Glutamatergic neuron (in vitro differentiated cells): Measurements from ENCODE around the gene ZYG11A. TPM values are rescaled to one million over a fixed set of nuclear protein-coding genes. Genes with fewer than 3 reads are reported as not detected.
"Not testable (repeated sequence)": the region's sequence is repeated elsewhere in the genome, so short reads cannot be mapped to it uniquely, and the experiment has no call there.

Experiments used
- DNase-seq: peaks from one replicate; pipeline ENCODE4 v3.0.0; 2022
- H3K27ac Mint-ChIP-seq: one replicate; pipeline ENCODE4 v1.8.0; 2020; ENCODE audit warnings: mild to moderate bottlenecking, mixed read lengths, inconsistent platforms; ENCODE audit not compliant: unreplicated experiment
- H3K27me3 Mint-ChIP-seq: one replicate; pipeline ENCODE4 v1.8.0; 2020; ENCODE audit warnings: mild to moderate bottlenecking, moderate library complexity, mixed read lengths, inconsistent platforms; ENCODE audit not compliant: unreplicated experiment
- H3K36me3 Mint-ChIP-seq: one replicate; pipeline ENCODE4 v1.8.0; 2020; ENCODE audit warnings: mild to moderate bottlenecking, mixed read lengths, inconsistent platforms; ENCODE audit not compliant: unreplicated experiment
- H3K4me1 Mint-ChIP-seq: one replicate; pipeline ENCODE4 v1.8.0; 2020; ENCODE audit warnings: mild to moderate bottlenecking, low read depth, mixed read lengths, inconsistent platforms; ENCODE audit not compliant: unreplicated experiment
- H3K4me3 Mint-ChIP-seq: one replicate; pipeline ENCODE4 v1.8.0; 2020; ENCODE audit warnings: mild to moderate bottlenecking, mixed read lengths, inconsistent platforms; ENCODE audit not compliant: unreplicated experiment
- H3K9me3 Mint-ChIP-seq: one replicate; pipeline ENCODE4 v1.8.0; 2020; ENCODE audit warnings: mild to moderate bottlenecking, moderate library complexity, mixed read lengths, inconsistent platforms; ENCODE audit not compliant: unreplicated experiment
- long read RNA-seq: library from polyadenylated mRNA; unstranded; transcript quantifications from one replicate; pipeline ENCODE4 v2.0.0, GENCODE V29; 2020; ENCODE audit not compliant: unreplicated experiment
- total RNA-seq: library from RNA; stranded (reverse); fragmentation: NEBNext Ultra II Directional; extraction: Animal tissue kit (Norgen Biotek cat#: 25700); gene quantifications from one replicate; pipeline ENCODE4 v1.2.1, GENCODE V29; 2021; ENCODE audit not compliant: unreplicated experiment
- TF ChIP-seq, protein P1 (sequence below): fragments of 200-600 bp; sonication (generic); IDR thresholded peaks from one replicate; pipeline ENCODE4 v1.5.0; 2021; ENCODE audit not compliant: partially characterized antibody, unreplicated experiment

Gene ZYG11A
- total RNA-seq, result 0.59 TPM
- long read RNA-seq, partial matches to known transcripts, result 0 of 1 reads
- long read RNA-seq, other reads (novel, unspliced or antisense), result 1 of 1 reads

DNA sequence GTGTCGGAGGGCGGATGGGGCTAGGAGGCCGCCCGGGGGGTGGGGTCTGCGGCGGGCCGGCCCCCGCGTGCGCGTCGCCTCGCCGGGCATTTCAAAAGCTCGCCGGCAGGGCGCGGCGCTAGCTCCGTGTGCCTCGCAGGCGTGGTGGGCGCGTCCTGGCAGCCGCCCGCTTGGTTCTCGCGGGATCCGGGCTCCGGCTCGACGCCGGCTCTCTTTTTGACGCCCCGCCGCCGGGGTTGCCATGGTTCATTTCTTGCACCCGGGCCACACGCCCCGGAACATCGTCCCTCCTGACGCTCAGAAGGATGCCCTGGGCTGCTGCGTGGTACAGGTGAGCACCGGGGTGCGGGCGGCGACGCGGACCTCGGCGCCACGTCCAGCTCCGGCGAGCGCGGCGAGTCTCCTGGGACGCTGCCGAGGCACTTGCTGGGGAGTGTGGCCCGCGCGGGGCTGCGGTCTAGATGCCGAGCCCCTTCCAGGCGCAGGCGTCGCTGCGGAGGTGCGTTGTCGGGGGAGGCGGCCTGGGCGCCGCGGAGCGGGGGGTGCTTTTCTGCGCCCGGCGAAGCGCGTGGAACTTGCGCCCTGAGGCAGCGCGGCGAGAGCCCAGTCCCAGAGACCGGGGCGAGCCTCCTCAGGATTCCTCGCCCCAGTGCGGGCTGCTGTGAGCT lies at the start of gene ZYG11A:
TSS of gene ZYG11A (plus strand) at position 118 of the 668 bp plus-strand sequence. CDS start at position 242, 124 bp downstream.
- DNase-seq, result peak; percentile 84
- H3K27me3 Mint-ChIP-seq, result peaks cover 9% of the 10 kb centered on the region
- TF ChIP-seq, protein P1, sequence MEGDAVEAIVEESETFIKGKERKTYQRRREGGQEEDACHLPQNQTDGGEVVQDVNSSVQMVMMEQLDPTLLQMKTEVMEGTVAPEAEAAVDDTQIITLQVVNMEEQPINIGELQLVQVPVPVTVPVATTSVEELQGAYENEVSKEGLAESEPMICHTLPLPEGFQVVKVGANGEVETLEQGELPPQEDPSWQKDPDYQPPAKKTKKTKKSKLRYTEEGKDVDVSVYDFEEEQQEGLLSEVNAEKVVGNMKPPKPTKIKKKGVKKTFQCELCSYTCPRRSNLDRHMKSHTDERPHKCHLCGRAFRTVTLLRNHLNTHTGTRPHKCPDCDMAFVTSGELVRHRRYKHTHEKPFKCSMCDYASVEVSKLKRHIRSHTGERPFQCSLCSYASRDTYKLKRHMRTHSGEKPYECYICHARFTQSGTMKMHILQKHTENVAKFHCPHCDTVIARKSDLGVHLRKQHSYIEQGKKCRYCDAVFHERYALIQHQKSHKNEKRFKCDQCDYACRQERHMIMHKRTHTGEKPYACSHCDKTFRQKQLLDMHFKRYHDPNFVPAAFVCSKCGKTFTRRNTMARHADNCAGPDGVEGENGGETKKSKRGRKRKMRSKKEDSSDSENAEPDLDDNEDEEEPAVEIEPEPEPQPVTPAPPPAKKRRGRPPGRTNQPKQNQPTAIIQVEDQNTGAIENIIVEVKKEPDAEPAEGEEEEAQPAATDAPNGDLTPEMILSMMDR, result peak; percentile 59

DNA sequence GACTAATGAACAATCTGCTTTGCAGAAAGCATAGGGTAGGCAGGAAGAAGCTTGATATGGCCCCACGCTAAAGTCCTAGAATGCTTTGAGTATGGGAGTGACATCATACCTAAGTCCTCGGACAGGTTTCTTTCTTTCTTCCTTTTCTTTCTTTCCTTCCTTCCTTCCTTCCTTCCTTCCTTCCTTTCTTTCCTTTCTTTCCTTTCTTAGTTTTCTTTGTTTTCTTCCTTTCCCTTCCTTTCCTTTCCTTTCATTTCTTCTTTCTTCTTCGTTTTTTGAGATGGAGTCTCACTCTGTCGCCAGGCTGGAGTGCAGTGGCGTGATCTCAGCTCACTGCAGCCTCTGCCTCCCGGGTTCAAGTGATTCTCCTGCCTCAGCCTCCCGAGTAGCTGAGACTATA lies 48.8 kb upstream of the ZYG11A start:
- H3K27me3 Mint-ChIP-seq, H3K9me3 Mint-ChIP-seq, H3K4me1 Mint-ChIP-seq, DNase-seq, H3K36me3 Mint-ChIP-seq, H3K4me3 Mint-ChIP-seq, H3K27ac Mint-ChIP-seq: not testable (repeated sequence)

More for the DNA sequence above, at the start of gene ZYG11A:
- Mint-ChIP-seq H3K9me3 (peaks cover 2% of the 10 kb centered on the region), H3K4me3 (peak within 1 kb of the TSS; percentile 74), H3K4me1 (no peaks in the 10 kb centered on the region), H3K36me3 (no peaks in the 10 kb centered on the region), H3K27ac (no peak within 1 kb of the TSS)

DNA sequence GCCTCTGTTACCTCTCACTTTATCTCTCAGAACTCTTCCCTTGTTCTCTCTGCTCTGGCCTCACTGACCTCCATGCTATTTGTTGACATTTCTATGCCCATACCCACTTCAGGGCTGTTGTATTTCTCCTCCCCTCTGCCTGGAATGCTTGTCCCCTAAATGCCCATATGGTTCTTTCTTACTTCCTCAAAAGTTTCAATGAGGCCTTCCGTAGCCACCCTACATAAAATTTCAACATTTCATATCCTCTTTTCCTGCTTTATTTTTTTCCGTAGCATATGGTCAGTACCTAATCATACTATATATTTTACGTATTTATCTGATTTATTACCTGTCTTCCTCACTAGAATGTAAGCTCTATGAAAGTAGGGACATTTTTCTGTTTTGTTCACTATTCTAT lies 47.1 kb upstream of the ZYG11A start:
- peaks cover 2% of the 10 kb centered on the region for H3K27me3 Mint-ChIP-seq
- DNase-seq, result no peak
- H3K9me3 Mint-ChIP-seq, result peaks cover 3% of the 10 kb centered on the region
- no peaks in the 10 kb centered on the region for H3K36me3 Mint-ChIP-seq
- no peak overlapping the region for H3K4me3 Mint-ChIP-seq
- H3K27ac Mint-ChIP-seq, result no peak overlapping the region
- H3K4me1 Mint-ChIP-seq, result no peaks in the 10 kb centered on the region
- TF ChIP-seq, protein P1, result no peak

DNA sequence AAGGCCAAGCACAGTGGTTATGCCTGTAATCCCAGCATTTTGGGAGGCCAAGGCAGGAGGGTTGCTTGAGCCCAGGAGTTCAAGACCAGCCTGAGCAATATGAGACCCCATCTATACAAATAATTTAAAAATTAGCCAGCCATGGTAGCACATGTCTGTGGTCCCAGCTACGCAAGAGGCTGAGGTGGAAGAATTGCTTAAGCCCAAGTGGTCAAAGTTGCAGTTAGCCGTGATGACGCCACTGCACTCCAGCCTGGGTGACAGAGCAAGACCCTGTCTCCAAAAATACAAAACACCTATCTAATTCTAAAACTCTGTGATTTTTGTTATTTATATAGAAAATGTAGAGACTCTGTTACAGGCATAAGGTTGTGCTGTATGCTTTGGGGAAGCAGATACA lies 44.2 kb upstream of the ZYG11A start:
- Mint-ChIP-seq H3K27me3 (peaks cover 2% of the 10 kb centered on the region), H3K4me1 (no peaks in the 10 kb centered on the region), H3K27ac (no peak overlapping the region), H3K9me3 (peaks cover 3% of the 10 kb centered on the region), H3K36me3 (no peaks in the 10 kb centered on the region), H3K4me3 (no peak overlapping the region)
- DNase-seq, result no peak
- TF ChIP-seq, protein P1, result no peak

DNA sequence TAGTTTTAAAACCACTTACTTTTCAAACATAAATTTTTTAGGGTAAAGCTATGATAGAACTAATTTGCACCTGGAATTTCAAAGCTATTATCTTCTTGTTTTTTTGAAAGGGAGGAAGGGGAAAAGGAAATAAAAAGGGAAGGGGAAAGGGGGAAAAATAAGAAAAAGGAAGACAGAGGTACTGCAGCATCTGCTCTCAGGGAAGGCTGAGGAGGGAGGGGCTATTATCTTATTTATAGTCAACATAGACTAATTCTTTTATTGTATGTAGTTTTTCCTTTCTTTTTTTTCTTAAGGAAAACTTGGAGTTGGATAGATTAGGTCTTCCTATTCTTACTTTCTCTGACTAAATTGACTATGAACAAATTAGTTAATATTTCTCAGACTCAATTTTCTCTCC lies 41.5 kb upstream of the ZYG11A start:
- no peaks in the 10 kb centered on the region for H3K9me3 Mint-ChIP-seq
- no peaks in the 10 kb centered on the region for H3K27me3 Mint-ChIP-seq
- no peak overlapping the region for H3K27ac Mint-ChIP-seq
- no peak overlapping the region for H3K4me3 Mint-ChIP-seq
- TF ChIP-seq, protein P1, result no peak
- H3K4me1 Mint-ChIP-seq, result no peaks in the 10 kb centered on the region
- DNase-seq, result no peak
- H3K36me3 Mint-ChIP-seq, result no peaks in the 10 kb centered on the region

DNA sequence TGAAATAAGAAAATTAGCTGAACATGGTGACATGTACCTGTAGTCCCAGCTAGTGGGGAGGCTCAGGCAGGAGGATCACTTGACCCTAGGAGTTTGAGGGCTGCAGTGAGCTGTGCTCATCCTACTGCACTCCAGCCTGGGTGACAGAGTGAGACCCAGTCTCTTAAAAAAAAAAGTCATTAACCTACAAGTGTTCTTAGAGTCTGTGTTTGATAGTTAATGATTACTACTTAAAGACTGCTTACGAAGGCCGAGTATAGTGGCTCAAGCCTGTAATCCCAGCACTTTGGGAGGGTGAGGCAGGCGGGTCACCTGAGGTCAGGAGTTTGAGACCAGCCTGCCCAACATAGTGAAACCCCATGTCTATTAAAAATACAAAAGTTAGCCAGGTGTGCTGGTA lies 38.5 kb upstream of the ZYG11A start:
- H3K9me3 Mint-ChIP-seq, H3K4me3 Mint-ChIP-seq, H3K36me3 Mint-ChIP-seq, H3K27ac Mint-ChIP-seq, H3K4me1 Mint-ChIP-seq, H3K27me3 Mint-ChIP-seq, DNase-seq: not testable (repeated sequence)
